SK-N-MC (cell line): Measurements from ENCODE around the gene WDFY3.
A peak's percentile ranks its signal among the peaks of the same experiment; 100 is the strongest.

Experiments
- DNase-seq: peaks from one replicate; pipeline ENCODE4 v3.0.0-alpha.2; 2011; ENCODE audit warnings: low read depth, low spot score
- H3K27ac ChIP-seq: fragments of 200-600 bp; sonication (generic); 2 replicates; pipeline ENCODE4 v1.5.1; 2016; ENCODE audit warnings: mixed run types
- H3K36me3 ChIP-seq: fragments of 200-600 bp; sonication (generic); 2 replicates; pipeline ENCODE4 v1.6.1; 2017; ENCODE audit warnings: antibody characterized with exemption, low read length, mixed read lengths; ENCODE audit not compliant: insufficient read depth
- H3K4me3 ChIP-seq: fragments of 200-600 bp; sonication (generic); 2 replicates; pipeline ENCODE4 v1.5.1; 2016
- H3K9ac ChIP-seq: fragments of 200-600 bp; sonication (generic); 2 replicates; pipeline ENCODE4 v1.8.0; 2017; ENCODE audit warnings: mixed run types, mixed read lengths; ENCODE audit not compliant: insufficient read length
- H3K9me3 ChIP-seq: fragments of 200-600 bp; sonication (generic); 2 replicates; pipeline ENCODE4 v1.6.1; 2017; ENCODE audit warnings: low read depth, mild to moderate bottlenecking, antibody characterized with exemption, low read length, moderate library complexity, mixed read lengths
- EZH2 ChIP-seq: fragments of 200-600 bp; sonication (generic); IDR thresholded peaks from one replicate; pipeline ENCODE4 v1.6.1; 2017; ENCODE audit warnings: antibody characterized with exemption
- FOXP2 ChIP-seq: optimal IDR thresholded peaks from 2 replicates; pipeline ENCODE3; 2011; ENCODE audit warnings: mild to moderate bottlenecking, moderate library complexity; ENCODE audit not compliant: insufficient read depth; ENCODE audit errors: extremely low read length, control extremely low read depth
- POLR2AphosphoS5 ChIP-seq: IDR thresholded peaks from 2 replicates; pipeline ENCODE4 v1.6.1; 2012; ENCODE audit warnings: mild to moderate bottlenecking, low read depth, low read length, borderline replicate concordance

WDFY3 gene

GRCh38 chr4:84634961-84635360 is 331.5 kb downstream of the WDFY3 start:
- no peaks in the 10 kb centered on the region for H3K9me3 ChIP-seq
- no peak overlapping the region for H3K4me3 ChIP-seq
- 0 out of 2 replicates have a peak overlapping the region, but pooled peaks have one; percentile 4 for H3K27ac ChIP-seq
- H3K9ac ChIP-seq: no peak overlapping the region
- no peak for DNase-seq
- H3K36me3 ChIP-seq: peaks cover 4% of the 10 kb centered on the region
- TF ChIP-seq EZH2 (no peak), POLR2AphosphoS5 (no peak), FOXP2 (no peak)

DNA sequence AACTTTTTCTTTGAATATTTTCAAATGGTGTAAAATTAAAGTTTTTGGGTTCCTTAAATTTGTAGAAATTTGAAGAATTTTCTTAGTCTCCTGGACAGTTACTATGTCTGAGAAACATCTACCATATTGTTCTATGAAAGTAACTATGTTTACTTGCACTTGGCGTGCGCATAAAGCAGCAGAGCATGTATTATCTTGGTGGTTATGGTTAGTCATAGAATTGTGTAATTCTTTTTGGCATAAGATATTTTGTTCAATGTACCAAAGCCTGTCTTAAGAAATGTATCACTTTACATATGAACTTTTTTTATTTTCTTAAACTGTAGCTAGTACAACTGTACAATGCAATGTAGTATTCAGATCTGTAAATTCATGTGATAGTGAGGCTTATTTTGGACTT is 334.4 kb downstream of the WDFY3 start:
- Histone ChIP-seq H3K4me3 (no peak overlapping the region), H3K27ac (no peak overlapping the region), H3K9ac (no peak overlapping the region), H3K9me3 (no peaks in the 10 kb centered on the region), H3K36me3 (no peaks in the 10 kb centered on the region)
- TF ChIP-seq FOXP2 (no peak), POLR2AphosphoS5 (no peak), EZH2 (no peak)
- no peak for DNase-seq

DNA sequence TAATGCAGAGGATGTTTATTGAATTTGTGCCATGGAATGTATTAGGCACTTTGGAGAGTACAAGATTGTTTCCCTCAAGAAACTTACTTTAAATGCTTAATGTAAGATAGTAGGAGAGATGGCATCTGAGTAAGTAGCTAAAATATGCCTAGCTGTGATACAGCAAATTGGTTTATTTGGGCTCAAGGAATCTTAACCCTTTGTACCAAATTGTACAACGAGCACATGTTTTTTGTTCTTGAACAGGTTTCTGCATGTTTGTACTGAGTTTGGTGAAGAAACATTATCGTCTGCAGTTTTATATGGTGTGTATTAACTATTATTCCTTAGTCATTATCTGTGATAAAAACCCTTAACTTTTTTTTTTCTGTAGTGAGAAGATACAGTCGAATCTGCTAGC is 334.9 kb downstream of the WDFY3 start:
- H3K9ac ChIP-seq: no peak overlapping the region
- H3K27ac ChIP-seq: no peak overlapping the region
- no peak overlapping the region for H3K4me3 ChIP-seq
- no peak for DNase-seq
- H3K9me3 ChIP-seq: no peaks in the 10 kb centered on the region
- TF ChIP-seq POLR2AphosphoS5: no peak
- TF ChIP-seq EZH2: no peak
- no peak for TF ChIP-seq FOXP2
- no peaks in the 10 kb centered on the region for H3K36me3 ChIP-seq

GRCh38 chr4:84626673-84627072 is 339.8 kb downstream of the WDFY3 start:
- H3K4me3 ChIP-seq: no peak overlapping the region
- no peaks in the 10 kb centered on the region for H3K9me3 ChIP-seq
- no peak for TF ChIP-seq FOXP2
- no peak for TF ChIP-seq EZH2
- no peak for TF ChIP-seq POLR2AphosphoS5
- DNase-seq: no peak
- H3K36me3 ChIP-seq: no peaks in the 10 kb centered on the region
- no peak overlapping the region for H3K9ac ChIP-seq
- H3K27ac ChIP-seq: no peak overlapping the region

DNA sequence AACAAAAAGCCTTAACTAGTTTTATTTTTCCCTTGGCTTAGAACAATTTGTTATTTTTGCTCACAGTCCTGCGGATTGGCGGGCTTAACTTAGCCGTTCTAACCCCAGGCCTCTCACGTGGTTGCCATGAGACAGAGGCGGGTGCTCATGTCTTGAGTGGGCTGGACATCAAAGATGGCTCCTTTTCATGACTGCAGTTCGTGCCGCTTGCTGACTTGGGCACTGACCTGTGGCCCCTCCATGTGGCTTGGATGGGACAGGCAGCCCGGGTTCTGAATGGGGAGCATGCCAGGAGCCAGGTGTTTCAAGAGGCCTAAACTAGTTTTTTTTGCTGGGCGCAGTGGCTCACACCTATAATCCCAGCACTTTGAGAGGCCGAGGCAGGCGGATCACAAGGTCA is 342.8 kb downstream of the WDFY3 start:
- no peak for DNase-seq
- Histone ChIP-seq H3K4me3 (no peak overlapping the region), H3K9me3 (no peaks in the 10 kb centered on the region)

GRCh38 chr4:84622959-84623358 is 343.5 kb downstream of the WDFY3 start:
- no peaks in the 10 kb centered on the region; the same call in 1 of the 2 replicates for H3K36me3 ChIP-seq
- no peak for DNase-seq
- no peaks in the 10 kb centered on the region for H3K9me3 ChIP-seq
- H3K4me3 ChIP-seq: peak overlapping the region; percentile 41; the same call in 1 of the 2 replicates
- peak overlapping the region; percentile 80 for H3K27ac ChIP-seq
- no peak overlapping the region for H3K9ac ChIP-seq
- TF ChIP-seq FOXP2 (no peak), POLR2AphosphoS5 (no peak), EZH2 (no peak)

More for the DNA sequence above, 342.8 kb downstream of the WDFY3 start:
- TF ChIP-seq EZH2 (no peak), FOXP2 (no peak), POLR2AphosphoS5 (no peak)
- Histone ChIP-seq H3K27ac (no peak overlapping the region), H3K36me3 (no peaks in the 10 kb centered on the region), H3K9ac (no peak overlapping the region)
